H9 (cell line): ENCODE data around the gene DGKH. TPM values are rescaled to one million over a fixed set of nuclear protein-coding genes. Genes with fewer than 3 reads are reported as not detected.

Experiments used
- DNase-seq: peaks from one replicate; pipeline ENCODE4 v3.0.0-alpha.2; 2017
- H2AFZ ChIP-seq: one replicate; pipeline ENCODE4 v1.6.1; 2013; ENCODE audit warnings: mild to moderate bottlenecking, low read length, control low read depth, moderate library complexity
- H2AK5ac ChIP-seq: 2 replicates; pipeline ENCODE4 v1.6.1; 2013; ENCODE audit warnings: low read length, control low read depth, mixed read lengths; ENCODE audit not compliant: insufficient read length
- H2BK120ac ChIP-seq: one replicate; pipeline ENCODE4 v1.6.1; 2013; ENCODE audit warnings: low read depth, mild to moderate bottlenecking, low read length, control low read depth, inconsistent platforms; ENCODE audit not compliant: poor library complexity, severe bottlenecking
- H2BK12ac ChIP-seq: 2 replicates; pipeline ENCODE4 v1.6.1; 2013; ENCODE audit warnings: low read length, control low read depth, mixed read lengths, low read depth; ENCODE audit not compliant: insufficient read length
- H2BK15ac ChIP-seq: 2 replicates; pipeline ENCODE4 v1.6.1; 2013; ENCODE audit warnings: low read depth, low read length, control low read depth
- H2BK20ac ChIP-seq: one replicate; pipeline ENCODE4 v1.6.1; 2013; ENCODE audit warnings: low read depth, mild to moderate bottlenecking, low read length, control low read depth, inconsistent platforms; ENCODE audit not compliant: poor library complexity, severe bottlenecking
- H2BK5ac ChIP-seq: 2 replicates; pipeline ENCODE4 v1.6.1; 2013; ENCODE audit warnings: low read length, control low read depth, mixed read lengths; ENCODE audit not compliant: insufficient read length
- H3K14ac ChIP-seq: 2 replicates; pipeline ENCODE4 v1.6.1; 2013; ENCODE audit warnings: low read length, control low read depth; ENCODE audit not compliant: insufficient read depth
- H3K18ac ChIP-seq: 2 replicates; pipeline ENCODE4 v1.6.1; 2013; ENCODE audit warnings: low read depth, mild to moderate bottlenecking, mixed read lengths, low read length, control low read depth; ENCODE audit not compliant: insufficient read length
- H3K23ac ChIP-seq: 2 replicates; pipeline ENCODE4 v1.6.1; 2013; ENCODE audit warnings: low read length, control low read depth, mixed read lengths, low read depth; ENCODE audit not compliant: insufficient read length
- H3K23me2 ChIP-seq: 2 replicates; pipeline ENCODE4 v1.6.1; 2013; ENCODE audit warnings: low read depth, mild to moderate bottlenecking, mixed read lengths, low read length, control low read depth; ENCODE audit not compliant: insufficient read length, poor library complexity, severe bottlenecking
- H3K27ac ChIP-seq: 2 replicates; pipeline ENCODE4 v1.5.1; 2013; ENCODE audit warnings: low read length, control low read depth, mixed read lengths, low read depth; ENCODE audit not compliant: insufficient read length
- H3K27me3 ChIP-seq: 2 replicates; pipeline ENCODE4 v1.6.1; 2013; ENCODE audit warnings: low read length, control low read depth, inconsistent platforms; ENCODE audit not compliant: insufficient read depth
- H3K4ac ChIP-seq: 2 replicates; pipeline ENCODE4 v1.6.1; 2013; ENCODE audit warnings: low read depth, mild to moderate bottlenecking, control low read depth, inconsistent platforms, low read length, moderate library complexity
- H3K4me1 ChIP-seq: 2 replicates; pipeline ENCODE4 v1.6.1; 2013; ENCODE audit warnings: low read length, control low read depth, inconsistent platforms; ENCODE audit not compliant: insufficient read depth
- H3K4me2 ChIP-seq: 2 replicates; pipeline ENCODE4 v1.6.1; 2013; ENCODE audit warnings: low read length, control low read depth, mixed read lengths; ENCODE audit not compliant: insufficient read length, insufficient read depth
- H3K56ac ChIP-seq: 2 replicates; pipeline ENCODE4 v1.6.1; 2013; ENCODE audit warnings: low read depth, mild to moderate bottlenecking, mixed read lengths, low read length, control low read depth; ENCODE audit not compliant: insufficient read length
- H3K79me1 ChIP-seq: 2 replicates; pipeline ENCODE4 v1.6.1; 2013; ENCODE audit warnings: low read depth, mild to moderate bottlenecking, moderate library complexity, low read length, control low read depth, inconsistent platforms; ENCODE audit not compliant: insufficient read depth, poor library complexity, severe bottlenecking
- H3K79me2 ChIP-seq: 2 replicates; pipeline ENCODE4 v1.6.1; 2013; ENCODE audit warnings: low read length, control low read depth, inconsistent platforms; ENCODE audit not compliant: insufficient read depth
- H3K9ac ChIP-seq: 2 replicates; pipeline ENCODE4 v1.6.1; 2013; ENCODE audit warnings: low read length, control low read depth, mixed read lengths; ENCODE audit not compliant: insufficient read length; ENCODE audit errors: extremely low read depth
- H3K9me3 ChIP-seq: one replicate; pipeline ENCODE4 v1.6.1; 2013; ENCODE audit warnings: low read depth, low read length, inconsistent platforms; ENCODE audit not compliant: control insufficient read depth
- H3T11ph ChIP-seq: one replicate; pipeline ENCODE4 v1.6.1; 2013; ENCODE audit warnings: mild to moderate bottlenecking, low read length, control low read depth, inconsistent platforms
- H4K20me1 ChIP-seq: one replicate; pipeline ENCODE4 v1.6.1; 2013; ENCODE audit not compliant: control insufficient read depth, insufficient read length, insufficient read depth
- H4K5ac ChIP-seq: 2 replicates; pipeline ENCODE4 v1.6.1; 2013; ENCODE audit warnings: low read depth, mild to moderate bottlenecking, mixed read lengths, low read length, control low read depth; ENCODE audit not compliant: insufficient read length
- H4K8ac ChIP-seq: replicated peaks from 2 replicates; pipeline ENCODE4 v1.6.1; 2013; ENCODE audit warnings: low read length, control low read depth, mixed read lengths, low read depth; ENCODE audit not compliant: insufficient read length
- H4K91ac ChIP-seq: 2 replicates; pipeline ENCODE4 v1.6.1; 2013; ENCODE audit warnings: low read depth, mild to moderate bottlenecking, moderate library complexity, mixed read lengths, low read length, control low read depth; ENCODE audit not compliant: insufficient read length
- H3K27ac Mint-ChIP-seq, 3 experiments: 2 replicates in 2 of 3; 3 replicates in 1 of 3; pipeline ENCODE4 v1.8.0; 2020 to 2021; ENCODE audit warnings: mixed read lengths in 3 of 3, mild to moderate bottlenecking in 1 of 3, moderate library complexity in 1 of 3
- H3K27me3 Mint-ChIP-seq: 2 replicates; pipeline ENCODE4 v1.8.0; 2021; ENCODE audit warnings: low read depth, mild to moderate bottlenecking, moderate library complexity, mixed read lengths
- H3K36me3 Mint-ChIP-seq, 3 experiments: 2 replicates in 2 of 3; 3 replicates in 1 of 3; pipeline ENCODE4 v1.8.0; 2020 to 2021; ENCODE audit warnings: low read depth in 3 of 3, mixed read lengths in 3 of 3; ENCODE audit not compliant: insufficient read depth in 1 of 3
- H3K4me1 Mint-ChIP-seq, 2 experiments: 2 replicates each; pipeline ENCODE4 v1.8.0; 2020; ENCODE audit warnings: mixed read lengths in 2 of 2
- H3K4me3 Mint-ChIP-seq, 2 experiments: 2 replicates in 1 of 2; 3 replicates in 1 of 2; pipeline ENCODE4 v1.8.0; 2020 to 2021; ENCODE audit warnings: mild to moderate bottlenecking in 2 of 2, mixed read lengths in 2 of 2, moderate library complexity in 1 of 2
- H3K9me3 Mint-ChIP-seq, 2 experiments: 2 replicates in 1 of 2; 3 replicates in 1 of 2; pipeline ENCODE4 v1.8.0; 2020; ENCODE audit warnings: mild to moderate bottlenecking in 2 of 2, mixed read lengths in 2 of 2, moderate library complexity in 1 of 2
- CTCF ChIP-seq: fragments of 200-600 bp; sonication (generic); conservative IDR thresholded peaks from 3 replicates; pipeline ENCODE4 v1.8.0; 2021; ENCODE audit warnings: antibody characterized with exemption, mild to moderate bottlenecking
- WGBS: extraction: QIAGEN DNeasy Blood & Tissue Kit; methylation state at CpG from one replicate; pipeline ENCODE4 v1.1.7; 2013; ENCODE audit warnings: missing lambda C conversion rate, low lambda C conversion rate, mixed read lengths; ENCODE audit not compliant: insufficient read length; ENCODE audit errors: extremely low coverage; 5-methylcytosine and 5-hydroxymethylcytosine counted together
- total RNA-seq: library from RNA; stranded (reverse); gene quantifications from 2 replicates; pipeline ENCODE4 v1.2.1, GENCODE V29; 2021

DGKH gene
- total RNA-seq, 1 experiment from 2014 or later: 8.6 TPM

GRCh38 chr13:42219051-42219450 is 170.6 kb downstream of the DGKH start:
- no peak overlapping the region for H2AK5ac ChIP-seq
- H3T11ph ChIP-seq: no peak overlapping the region
- H3K27me3 ChIP-seq: no peaks in the 10 kb centered on the region
- H2BK15ac ChIP-seq: no peak overlapping the region
- no peak overlapping the region for H3K4me2 ChIP-seq
- H3K23ac ChIP-seq: no peak overlapping the region
- no peak for DNase-seq
- no peak overlapping the region for H2BK12ac ChIP-seq
- no peak overlapping the region for H2AFZ ChIP-seq
- no peak overlapping the region for H2BK20ac ChIP-seq
- no peaks in the 10 kb centered on the region for H4K20me1 ChIP-seq
- H3K9ac ChIP-seq: no peak overlapping the region
- no peak for TF ChIP-seq CTCF
- no peaks in the 10 kb centered on the region for H3K9me3 ChIP-seq
- H3K14ac ChIP-seq: no peak overlapping the region
- no peak overlapping the region for H3K4ac ChIP-seq
- no peaks in the 10 kb centered on the region for H3K23me2 ChIP-seq
- no peak overlapping the region for H3K4me3 Mint-ChIP-seq
- WGBS: no CpG with 5 or more reads among the region's 3 CpGs
- H4K5ac ChIP-seq: no peak overlapping the region
- no peak overlapping the region for H4K91ac ChIP-seq
- H3K27me3 Mint-ChIP-seq: no peaks in the 10 kb centered on the region
- H3K79me2 ChIP-seq: no peaks in the 10 kb centered on the region
- no peaks in the 10 kb centered on the region for H3K9me3 Mint-ChIP-seq
- peaks cover 15 to 19% of the 10 kb centered on the region in 2 experiments for H3K4me1 Mint-ChIP-seq
- H2BK5ac ChIP-seq: no peak overlapping the region
- no peaks in the 10 kb centered on the region for H3K79me1 ChIP-seq
- H3K27ac ChIP-seq: no peak overlapping the region
- H3K18ac ChIP-seq: no peak overlapping the region
- H2BK120ac ChIP-seq: no peak overlapping the region
- peaks cover 0 to 6% (median 4%) of the 10 kb centered on the region in 3 experiments; a peak in 4 of 7 replicates for H3K36me3 Mint-ChIP-seq
- H4K8ac ChIP-seq: no peak overlapping the region
- no peak overlapping the region for H3K56ac ChIP-seq
- H3K27ac Mint-ChIP-seq: no peak overlapping the region
- peaks cover 8% of the 10 kb centered on the region; the same call in 1 of the 2 replicates for H3K4me1 ChIP-seq
